CD4-positive, alpha-beta T cell treated with Interleukin-6 for 4 hours (primary cell): ENCODE data around the gene EYA4.

Experiments
- DNase-seq: peaks from one replicate; pipeline ENCODE4 v3.0.0-alpha.2; 2020; ENCODE audit warnings: mixed read lengths

The EYA4 gene

DNA sequence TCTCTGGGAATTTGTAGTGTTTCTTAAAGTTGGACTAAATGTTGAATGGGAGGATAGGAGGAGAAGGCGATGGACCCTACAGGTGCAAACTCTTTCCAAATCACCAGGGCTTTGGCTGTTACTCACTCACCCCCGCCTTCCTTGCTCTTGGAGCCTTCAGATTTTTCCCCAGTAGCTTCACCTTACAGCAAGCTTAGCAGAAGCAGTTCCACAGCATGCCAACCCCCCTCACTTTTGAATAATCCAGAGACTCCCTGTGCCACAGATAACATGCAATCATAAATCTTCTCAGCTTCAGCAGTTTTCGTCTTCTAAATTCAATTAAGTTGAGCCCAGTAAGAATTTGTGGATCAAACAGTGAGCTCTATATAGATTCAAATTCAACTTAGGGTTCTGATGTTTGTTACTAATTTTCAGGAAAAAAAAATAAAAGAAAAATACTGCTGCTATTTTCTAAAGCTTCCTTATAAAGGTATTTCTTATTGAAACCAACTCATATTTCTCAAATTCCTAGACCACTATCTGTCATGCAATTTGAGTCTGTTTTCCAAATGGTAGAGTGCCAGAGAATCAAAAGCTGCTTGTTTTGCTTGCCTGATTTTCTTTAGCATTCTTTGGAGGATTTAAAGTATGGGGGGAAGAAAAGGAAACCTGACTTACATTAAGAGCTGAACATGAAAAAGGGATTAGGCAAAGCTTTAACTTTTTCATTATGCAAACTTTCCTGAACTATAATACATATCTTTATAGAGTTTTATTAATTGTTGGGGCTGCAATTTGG is 166.4 kb downstream of the EYA4 start:
- no peak for DNase-seq

DNA sequence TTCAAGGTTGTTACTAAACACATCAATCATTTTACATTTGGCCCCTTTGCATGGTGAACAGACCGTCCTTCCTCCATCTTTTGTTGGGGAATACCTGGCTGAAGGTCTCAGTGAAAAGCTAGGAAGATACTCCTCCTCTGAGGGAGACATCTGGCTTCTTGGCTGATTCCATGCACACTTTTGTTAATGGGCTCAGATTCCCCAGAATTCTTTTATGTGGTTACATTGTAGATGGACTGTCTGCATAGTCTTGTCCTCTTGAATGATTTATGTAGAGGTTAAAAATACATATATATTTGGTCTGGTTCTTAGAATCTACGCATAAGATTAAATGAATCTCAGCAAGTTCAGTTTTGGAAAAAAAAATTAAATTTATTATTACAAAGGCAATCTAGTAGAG is 167.0 kb downstream of the EYA4 start:
- DNase-seq = no peak

DNA sequence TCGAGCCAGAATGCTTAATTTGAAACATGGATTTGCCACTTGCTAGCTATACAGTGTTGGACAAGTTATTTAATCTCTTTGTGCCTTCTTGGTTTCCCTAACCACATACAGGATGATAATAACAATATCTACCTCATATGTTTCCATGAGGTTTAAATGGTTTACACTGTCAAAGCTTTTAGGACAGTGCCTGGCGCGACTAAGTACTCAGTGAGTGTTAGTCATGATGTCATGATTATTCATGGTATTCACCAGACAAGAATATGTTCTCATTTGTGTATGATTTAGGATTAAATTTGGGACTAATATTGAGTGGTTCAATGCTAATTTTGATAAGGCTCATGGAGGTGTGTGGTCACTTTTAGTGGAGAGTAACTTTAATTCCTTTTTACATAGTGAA is 167.4 kb downstream of the EYA4 start:
- DNase-seq = no peak

DNA sequence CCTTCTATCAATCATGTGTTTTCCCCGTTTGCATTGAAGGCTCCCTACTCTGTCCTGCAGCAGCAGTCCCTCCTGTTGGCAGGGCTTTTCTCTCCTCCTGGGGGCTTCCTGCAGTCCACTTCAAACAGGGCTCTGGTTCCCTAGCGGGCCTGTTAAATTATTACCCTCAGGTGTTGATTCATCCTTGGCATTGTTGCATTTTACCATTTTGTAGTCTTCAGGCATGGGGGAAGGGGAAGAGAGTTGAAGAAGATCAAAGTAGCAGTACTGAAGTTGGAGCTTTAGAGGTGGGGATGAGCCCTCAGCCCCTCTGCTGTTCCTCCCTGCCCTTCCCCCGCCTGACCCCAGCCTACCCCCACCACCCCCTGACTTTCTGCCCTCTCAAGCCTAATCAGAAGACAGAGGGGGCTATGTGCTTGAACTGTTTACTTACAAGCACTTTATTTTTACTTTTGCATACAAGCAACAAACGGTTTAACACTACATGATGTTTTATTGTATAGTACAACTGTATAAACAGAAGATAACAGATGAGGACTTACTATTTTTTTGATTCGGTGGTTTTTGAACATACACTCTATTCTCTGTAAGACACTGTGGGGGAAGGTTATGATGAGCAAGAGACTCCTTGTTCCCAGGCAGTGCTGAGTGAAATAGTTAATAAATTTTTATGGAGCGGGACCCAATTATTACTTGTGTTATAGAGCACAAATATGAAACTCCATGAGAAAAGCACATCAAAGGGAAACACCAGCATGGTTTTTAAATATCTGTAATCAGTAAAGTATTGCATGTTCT is 169.7 kb downstream of the EYA4 start:
- DNase-seq = no peak

DNA sequence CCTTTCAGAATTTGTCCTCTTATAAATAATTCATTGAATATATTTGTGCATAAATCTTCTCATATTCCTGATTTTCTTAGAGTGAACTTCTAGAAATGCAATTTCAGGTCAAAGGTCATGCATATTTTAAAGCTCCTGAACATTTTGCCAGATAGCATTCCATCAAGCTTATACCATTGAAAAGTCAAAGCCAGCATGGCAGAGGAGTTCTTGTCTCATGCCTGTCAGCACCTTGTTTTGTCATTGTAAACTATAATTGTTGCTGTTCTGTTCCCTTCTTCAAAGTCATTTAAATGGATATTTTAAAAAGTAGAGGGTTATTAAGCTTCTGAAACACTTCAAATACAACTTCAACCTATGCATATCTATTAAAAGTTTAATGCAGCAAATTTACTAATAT is 170.6 kb downstream of the EYA4 start:
- no peak for DNase-seq

DNA sequence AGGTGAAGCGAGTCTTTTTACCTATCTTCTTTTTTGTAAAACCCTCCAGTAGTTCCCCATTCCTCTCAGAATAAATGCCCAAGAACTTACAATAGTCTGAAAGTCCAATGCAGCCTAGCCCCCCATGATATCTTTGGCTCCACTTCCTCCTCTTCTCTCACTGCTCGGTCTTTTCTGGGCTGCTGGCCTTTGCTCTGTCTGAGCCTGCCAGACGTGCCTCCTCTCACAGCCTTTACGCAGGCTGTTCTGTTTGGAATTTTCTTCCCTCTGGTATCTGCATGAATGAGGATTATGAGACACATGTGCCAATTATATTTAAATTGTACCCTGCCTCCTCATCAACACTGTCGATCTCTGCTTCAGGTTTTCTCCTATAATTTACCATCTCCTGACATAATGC is 174.1 kb downstream of the EYA4 start:
- no peak for DNase-seq

DNA sequence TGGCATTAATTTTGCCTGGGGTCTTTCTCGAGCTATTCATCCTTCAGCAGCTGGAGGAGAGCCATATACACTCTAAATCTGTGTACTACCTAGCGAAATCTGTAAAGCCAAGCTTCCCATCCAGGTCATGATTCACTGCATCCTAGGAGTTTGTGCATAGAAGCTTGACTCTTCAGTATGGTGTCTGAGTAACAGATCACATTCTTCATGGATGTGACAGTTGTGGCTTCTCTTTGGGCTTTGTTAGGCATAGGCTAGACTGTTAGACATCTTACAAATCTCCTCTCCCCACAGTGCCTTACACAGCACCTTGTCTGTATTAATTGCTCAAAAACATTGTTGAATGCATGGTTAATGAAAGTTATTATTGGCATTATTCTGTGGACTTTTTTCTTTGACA is 177.0 kb downstream of the EYA4 start:
- no peak for DNase-seq

DNA sequence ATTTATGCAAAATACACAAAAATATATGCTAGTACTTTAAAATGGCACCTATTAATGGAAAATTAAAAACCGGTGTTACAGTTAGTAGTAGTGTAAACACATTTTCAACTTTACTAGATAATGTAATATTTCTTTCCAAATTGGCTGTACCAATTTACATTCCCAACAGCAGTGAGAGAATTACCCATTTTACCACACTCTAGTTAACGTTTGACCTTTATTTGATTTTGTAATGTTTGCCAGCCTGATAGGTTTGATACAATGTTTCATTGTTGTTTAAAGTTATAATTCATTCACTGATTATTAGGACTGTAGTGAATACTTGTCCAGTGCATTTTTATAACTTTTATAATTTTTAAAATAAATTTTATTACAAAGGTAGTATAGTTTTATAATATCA is 182.1 kb downstream of the EYA4 start:
- no peak for DNase-seq

DNA sequence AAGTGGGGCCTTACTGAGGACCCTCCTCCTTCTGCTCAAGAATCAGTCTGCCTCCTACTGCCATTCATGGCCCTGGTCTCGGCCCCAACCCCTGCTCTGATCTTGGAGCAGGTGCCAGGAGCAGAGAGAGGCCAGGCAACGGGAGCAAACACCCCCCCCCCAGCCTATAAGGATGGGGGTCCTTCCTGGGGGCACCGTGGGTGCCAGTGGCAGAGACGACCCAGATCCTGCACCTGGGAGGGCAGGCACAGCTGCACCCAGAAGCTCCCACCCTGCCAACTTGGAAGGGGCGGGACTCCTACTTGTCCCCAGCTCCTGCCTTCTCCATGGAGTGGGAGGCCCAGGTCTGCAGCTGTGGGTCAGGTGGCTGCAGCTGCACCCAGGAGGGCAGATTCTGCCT is 183.2 kb downstream of the EYA4 start:
- no peak for DNase-seq

DNA sequence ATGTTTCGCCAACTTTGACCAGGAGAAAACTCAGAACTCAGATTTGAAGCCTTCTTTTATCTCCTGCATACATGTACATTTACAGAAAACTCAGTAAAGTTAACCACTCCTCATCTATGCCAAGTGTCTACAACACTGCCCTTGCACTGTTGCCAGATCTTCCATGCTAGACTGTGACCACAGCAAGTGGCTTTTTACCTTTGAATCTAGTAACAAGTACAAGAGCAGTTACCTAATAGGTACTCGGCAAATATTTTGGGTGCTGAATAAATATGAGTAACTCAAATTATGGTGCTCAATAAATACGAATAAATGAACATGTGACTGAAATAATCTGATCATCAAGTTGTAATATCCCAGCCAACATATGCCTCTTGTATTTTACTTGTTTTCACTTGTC is 184.9 kb downstream of the EYA4 start:
- no peak for DNase-seq

DNA sequence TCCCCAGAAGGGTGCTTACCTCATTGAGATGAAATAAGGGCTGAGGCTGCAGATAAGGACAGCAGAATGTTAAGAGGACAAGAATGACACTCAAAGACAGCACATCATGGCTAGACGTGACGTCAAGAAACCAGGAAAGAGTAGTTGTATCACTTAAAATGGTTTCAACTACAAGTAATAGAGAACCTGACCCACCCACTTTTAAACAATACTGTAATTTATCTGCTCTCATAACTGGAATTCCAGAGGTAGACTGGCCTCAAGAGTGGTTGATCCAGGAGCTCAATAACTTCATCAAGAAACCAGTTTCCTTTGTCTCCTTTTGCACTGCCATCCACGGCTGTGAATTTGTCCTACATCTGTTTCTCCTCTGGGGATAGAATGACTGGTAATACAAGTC is 187.1 kb downstream of the EYA4 start:
- no peak for DNase-seq

DNA sequence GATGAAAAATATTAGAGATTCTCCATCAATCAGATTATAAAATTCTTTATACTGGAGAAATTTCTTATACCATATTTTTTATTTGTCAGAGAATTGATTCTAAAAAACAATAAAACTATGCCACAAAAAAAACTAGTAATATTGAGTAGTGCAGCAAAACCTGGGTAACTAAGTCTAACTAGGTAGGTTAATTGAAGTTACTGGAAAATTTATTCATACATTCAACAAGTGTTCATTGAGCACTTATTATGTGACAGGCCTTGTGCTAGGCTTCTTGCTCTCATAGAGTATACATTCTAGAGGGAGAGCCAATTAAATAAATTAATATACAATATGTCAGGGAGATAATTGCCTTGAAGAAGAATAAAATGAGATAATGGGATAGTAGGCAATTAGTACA is 189.4 kb downstream of the EYA4 start:
- DNase-seq = no peak

DNA sequence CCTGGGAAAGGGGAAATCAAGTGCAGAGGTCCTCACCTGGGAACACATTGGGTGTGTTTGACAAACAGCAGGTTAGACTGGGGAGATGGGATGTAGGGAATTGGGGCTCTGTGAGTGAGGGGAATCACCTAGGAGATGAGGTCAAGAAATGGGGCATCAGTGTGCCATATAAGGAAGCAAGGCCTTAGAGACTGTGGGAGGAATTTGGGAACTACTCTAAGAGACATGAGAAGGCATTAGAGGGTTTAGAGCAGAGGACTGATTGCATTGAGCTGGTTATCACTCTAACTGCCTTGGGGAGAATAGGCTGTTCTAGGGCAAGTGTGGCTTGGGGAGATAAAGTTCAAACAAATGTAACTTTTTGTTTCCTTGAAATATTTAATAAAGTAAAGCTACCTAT is 189.9 kb downstream of the EYA4 start:
- no peak for DNase-seq

DNA sequence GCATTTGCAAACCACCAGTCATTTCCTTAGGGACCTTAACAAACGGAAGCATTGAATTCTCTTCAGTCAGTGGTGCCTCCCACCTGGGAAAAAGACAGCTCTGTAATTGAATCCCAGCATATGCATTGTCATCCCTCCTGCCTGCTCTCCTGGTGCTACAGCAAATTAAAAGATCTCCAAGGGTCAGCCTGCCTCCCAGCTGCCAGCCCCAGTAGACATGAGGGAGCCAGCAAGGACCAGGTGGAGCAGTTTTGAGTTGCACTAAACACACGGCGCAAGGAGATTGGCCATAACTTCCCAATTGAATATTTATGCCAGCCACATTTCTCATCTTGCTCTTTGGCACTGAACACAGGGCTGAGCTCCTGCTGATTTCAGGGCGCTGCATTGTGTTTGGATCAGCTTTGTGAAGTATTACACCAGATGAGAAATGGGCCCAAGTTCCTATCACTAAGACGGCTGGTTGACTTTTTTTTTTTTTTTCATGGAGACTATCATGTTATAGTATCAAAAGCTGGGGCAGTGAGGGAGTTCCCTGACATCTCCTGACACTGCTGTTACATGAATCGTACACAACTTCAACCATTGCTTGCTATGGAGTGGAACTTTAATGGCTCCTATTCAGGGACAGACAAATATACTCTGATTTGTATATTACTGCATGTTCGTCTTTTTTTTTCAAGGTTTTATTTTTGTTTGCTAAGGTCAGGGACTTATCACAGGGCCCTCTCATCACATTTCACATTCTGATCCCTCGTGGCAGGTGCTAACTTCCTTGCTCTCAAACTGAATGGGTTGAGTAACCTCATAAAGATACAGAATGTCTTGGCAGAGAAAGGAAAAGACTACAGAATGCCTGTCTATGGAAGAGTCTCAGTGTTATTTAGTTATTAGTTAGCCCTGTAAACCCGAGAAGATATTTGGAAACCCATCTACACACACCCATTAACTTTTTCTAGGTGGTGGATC is 191.1 kb downstream of the EYA4 start:
- no peak for DNase-seq

DNA sequence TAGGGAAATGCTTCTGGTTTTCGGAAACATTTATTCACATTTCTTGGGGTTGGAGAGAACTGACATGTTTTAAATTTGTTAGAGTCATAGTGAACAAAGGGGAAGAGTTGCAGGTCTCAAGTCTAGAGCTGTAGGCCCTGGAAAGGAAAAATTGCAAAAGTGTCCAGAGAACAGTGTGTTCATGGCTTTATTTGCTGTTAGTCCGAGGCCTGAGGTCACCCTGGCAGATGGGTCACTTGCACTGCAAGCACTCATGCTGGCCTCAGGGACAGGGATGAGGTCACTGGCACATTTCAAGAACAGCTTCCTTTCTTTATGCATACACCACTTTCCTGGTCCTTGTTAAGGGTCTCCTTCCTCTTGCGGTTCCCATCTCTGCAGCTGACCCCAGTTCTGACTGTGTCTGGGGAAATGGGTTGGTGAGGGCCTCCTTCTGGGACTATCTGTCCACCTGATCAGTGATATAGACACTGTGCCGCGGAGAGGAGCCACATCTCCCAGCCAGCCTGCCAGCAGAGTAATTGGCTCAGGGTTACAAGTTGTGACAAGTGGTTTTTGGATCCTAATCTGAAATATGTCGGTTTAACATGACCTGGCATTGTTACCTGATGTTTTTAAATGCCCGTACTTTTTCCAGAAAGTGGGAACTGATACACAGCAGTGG is 194.0 kb downstream of the EYA4 start:
- DNase-seq = no peak

DNA sequence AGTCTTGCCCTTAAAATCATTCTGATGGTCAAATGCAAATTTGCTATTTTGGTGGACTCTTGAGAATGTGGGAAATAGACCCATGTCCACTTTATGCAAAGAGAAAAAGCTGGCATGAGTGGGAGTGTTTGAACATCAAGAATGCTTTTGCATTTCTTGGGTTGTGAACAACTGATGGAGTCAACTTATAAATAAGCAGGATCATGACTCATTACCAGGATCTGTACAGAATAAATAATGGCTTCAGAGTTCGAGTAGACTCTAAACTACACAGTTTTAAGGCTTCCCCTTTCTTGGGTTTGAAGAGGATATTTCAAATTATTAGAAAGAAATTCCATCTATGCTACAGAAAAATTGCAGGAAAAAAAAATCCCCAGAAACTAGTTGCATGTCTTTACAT is 195.5 kb downstream of the EYA4 start:
- no peak for DNase-seq

DNA sequence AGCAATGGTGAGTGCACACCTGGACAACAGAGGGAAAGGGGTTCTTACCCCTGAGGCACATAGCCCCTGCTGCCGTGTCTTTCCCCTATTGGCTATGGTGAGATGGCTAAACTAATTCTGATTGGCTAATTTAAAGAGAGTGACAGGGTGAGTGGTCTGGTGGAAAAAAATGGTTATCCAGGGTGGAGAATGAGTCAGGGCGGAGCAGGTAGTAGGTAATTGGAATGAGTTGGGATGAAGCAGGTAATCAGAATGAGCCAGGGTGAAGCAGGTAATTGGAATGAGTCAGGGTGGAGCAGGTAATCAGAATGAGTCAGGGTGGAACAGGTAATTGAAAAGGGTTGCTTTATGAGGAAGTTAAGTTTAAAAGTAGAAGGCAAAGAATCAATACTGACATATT is 200.3 kb downstream of the EYA4 start:
- no peak for DNase-seq

DNA sequence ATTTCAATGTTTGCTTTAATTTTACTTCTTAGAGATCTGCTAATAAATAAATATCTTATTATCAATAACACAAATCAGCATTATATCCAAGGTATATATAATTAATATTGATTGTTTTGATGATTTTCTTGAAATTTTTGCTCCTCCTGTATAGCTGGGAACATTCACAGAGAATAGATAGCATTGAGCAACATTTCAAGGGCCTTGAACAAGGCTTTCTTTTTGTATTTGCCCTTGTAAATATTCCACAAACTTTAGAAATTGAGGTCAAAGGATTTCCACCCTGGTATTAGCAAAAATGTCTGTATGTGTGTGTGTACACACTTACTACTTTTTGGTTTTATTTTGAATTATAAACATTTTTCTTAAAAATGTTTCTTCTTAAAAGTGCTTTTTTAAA is 205.6 kb downstream of the EYA4 start:
- no peak for DNase-seq

DNA sequence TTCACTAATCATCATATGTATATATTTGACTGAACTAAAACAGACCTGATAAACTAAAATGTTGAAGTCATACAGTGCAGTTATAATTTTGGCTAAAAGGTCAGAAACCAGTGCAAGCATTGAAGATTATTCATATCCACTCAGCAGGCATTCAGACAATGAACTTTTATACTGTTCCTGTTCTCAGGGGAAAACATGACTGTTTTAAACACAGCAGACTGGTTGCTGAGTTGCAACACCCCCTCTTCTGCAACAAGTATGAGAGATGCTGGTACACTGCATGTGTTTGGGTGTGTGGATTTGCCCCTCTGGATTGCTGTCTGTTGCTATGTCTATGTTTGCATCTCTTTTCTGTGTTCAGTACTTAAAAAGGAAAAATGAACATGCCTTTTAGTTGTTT is 206.8 kb downstream of the EYA4 start:
- no peak for DNase-seq

DNA sequence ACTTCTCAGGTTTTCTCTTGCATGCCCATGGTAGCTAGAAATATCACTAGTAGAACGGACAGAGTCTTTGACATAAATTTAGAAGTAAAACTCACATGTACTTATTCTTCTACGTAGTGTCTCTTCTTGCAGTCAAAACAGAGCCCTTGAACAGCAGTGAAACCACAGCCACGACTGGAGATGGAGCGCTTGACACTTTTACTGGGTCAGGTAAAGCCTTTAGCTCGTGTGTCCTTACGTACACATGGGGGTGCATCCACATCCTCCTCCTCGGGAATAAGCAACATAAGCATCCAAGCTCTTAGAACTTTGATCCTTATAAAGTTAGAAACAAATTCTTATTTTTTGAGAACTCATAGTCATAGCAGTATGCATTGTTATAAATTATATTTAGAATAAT is 215.3 kb downstream of the EYA4 start:
- DNase-seq = no peak

DNA sequence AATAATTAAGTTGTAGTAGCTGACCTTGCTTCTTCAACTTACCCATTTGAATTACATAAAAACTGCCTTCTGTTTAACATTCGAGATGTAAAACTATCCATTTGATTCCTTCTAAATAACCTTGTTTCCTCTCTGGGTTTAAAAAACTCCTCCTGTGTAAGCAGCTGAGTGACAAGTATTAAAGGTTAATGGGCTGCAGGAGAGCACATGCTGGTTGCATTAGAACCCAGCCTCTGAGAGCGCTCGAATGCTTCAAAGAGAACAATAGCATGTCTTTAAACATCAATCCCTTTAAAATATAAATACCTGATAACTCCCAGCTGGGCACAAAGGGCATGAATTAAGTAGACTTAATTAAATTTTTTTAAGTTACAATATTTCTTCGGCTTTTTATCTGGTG is 215.8 kb downstream of the EYA4 start:
- DNase-seq = no peak

DNA sequence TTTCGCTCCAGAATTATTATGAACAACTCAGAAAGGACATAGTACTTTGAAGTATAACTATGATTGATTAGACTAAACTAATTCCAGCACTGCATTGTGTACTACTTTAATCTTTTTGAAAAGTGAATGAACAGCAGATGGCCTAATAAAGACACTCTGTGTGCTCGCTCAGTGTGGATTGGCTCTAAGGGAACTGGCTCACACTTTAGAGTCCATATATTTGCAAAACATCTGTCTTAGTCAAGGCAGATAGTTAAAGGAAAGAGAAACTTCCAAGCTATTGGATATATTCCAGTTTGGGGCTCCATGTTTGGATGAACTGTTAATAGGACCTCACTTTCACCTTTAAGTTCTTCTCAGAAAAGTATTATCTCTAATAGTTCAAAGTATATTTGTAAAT is 218.9 kb downstream of the EYA4 start:
- DNase-seq = no peak

DNA sequence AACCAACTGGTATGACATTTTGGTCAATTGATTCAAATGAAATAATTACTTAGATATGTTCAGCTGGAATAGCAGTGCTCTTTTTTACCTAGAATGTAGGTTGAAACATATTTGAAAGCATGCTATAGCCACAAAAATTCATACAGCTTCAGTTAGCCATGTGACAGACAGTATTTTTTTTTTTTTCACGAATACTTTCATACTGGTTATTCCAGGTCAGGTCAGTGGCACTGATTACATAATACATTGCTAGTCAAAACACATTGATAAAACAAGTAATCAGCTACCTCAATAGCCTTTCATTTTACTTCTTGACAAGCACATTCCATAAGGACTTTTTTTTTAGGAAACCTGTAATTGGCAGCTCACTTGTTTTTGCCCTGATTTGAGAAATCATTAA is 222.6 kb downstream of the EYA4 start:
- DNase-seq = no peak
